Astrocyte of the spinal cord (primary cell): ENCODE data around the gene PDCD7.
"Not testable (repeated sequence)": the region's sequence is repeated elsewhere in the genome, so short reads cannot be mapped to it uniquely, and the experiment has no call there.

Experiments used
- DNase-seq: peaks from one replicate; pipeline ENCODE4 v3.0.0; 2011; ENCODE audit warnings: low read depth, low spot score
- H3K4me3 ChIP-seq: 2 replicates; pipeline ENCODE4 v1.5.1; 2011; ENCODE audit warnings: low read depth, mild to moderate bottlenecking, low read length, moderate library complexity
- in situ Hi-C: cut with HindIII; loops from 2 replicates; pipeline ENCODE4 v1.10.0; 2017; ENCODE audit warnings: low sequenced_read_pairs
- TF ChIP-seq, protein P1 (sequence below): IDR thresholded peaks from 2 replicates; pipeline ENCODE4 v1.5.1; 2012; ENCODE audit warnings: low read depth, mild to moderate bottlenecking, low read length, inconsistent platforms

The PDCD7 gene, protein sequence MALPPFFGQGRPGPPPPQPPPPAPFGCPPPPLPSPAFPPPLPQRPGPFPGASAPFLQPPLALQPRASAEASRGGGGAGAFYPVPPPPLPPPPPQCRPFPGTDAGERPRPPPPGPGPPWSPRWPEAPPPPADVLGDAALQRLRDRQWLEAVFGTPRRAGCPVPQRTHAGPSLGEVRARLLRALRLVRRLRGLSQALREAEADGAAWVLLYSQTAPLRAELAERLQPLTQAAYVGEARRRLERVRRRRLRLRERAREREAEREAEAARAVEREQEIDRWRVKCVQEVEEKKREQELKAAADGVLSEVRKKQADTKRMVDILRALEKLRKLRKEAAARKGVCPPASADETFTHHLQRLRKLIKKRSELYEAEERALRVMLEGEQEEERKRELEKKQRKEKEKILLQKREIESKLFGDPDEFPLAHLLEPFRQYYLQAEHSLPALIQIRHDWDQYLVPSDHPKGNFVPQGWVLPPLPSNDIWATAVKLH

DNA sequence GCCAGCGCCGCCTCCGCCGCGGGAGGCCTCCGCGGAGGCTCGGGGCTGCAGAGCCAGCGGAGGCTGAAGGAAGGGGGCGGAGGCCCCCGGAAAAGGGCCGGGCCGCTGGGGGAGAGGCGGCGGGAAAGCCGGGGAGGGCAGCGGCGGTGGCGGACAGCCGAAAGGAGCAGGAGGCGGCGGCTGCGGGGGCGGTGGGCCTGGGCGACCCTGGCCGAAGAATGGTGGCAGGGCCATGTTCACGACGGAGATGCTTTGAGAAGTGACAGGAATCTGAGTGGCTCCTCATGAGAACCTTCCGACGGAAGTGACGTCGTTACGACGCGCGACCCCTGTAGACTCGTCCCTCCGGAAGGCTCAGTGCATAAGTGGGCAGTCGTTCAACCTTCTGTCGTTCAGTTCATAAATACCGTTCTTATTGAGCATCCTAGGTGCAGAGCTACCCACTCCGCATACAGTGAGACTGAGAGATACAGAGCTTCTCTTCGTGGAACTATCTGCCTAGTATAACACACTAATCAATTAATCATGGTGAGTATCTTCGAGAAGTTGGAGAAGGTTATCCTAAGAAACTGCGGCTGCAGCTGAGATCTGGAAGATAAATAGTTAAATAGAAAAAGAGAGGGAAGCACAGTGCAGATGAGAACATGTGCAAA, at the start of gene PDCD7:
Gene PDCD7, minus strand, starts transcription at position 261 of the 653 bp plus-strand sequence. Its CDS starts 27 bp downstream, at position 234.
- peak within 1 kb of the TSS; percentile 55 for H3K4me3 ChIP-seq
- TF ChIP-seq, protein P1, sequence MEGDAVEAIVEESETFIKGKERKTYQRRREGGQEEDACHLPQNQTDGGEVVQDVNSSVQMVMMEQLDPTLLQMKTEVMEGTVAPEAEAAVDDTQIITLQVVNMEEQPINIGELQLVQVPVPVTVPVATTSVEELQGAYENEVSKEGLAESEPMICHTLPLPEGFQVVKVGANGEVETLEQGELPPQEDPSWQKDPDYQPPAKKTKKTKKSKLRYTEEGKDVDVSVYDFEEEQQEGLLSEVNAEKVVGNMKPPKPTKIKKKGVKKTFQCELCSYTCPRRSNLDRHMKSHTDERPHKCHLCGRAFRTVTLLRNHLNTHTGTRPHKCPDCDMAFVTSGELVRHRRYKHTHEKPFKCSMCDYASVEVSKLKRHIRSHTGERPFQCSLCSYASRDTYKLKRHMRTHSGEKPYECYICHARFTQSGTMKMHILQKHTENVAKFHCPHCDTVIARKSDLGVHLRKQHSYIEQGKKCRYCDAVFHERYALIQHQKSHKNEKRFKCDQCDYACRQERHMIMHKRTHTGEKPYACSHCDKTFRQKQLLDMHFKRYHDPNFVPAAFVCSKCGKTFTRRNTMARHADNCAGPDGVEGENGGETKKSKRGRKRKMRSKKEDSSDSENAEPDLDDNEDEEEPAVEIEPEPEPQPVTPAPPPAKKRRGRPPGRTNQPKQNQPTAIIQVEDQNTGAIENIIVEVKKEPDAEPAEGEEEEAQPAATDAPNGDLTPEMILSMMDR: no peak
- peak; percentile 92 for DNase-seq
- in situ Hi-C loops: no loop called here

DNA sequence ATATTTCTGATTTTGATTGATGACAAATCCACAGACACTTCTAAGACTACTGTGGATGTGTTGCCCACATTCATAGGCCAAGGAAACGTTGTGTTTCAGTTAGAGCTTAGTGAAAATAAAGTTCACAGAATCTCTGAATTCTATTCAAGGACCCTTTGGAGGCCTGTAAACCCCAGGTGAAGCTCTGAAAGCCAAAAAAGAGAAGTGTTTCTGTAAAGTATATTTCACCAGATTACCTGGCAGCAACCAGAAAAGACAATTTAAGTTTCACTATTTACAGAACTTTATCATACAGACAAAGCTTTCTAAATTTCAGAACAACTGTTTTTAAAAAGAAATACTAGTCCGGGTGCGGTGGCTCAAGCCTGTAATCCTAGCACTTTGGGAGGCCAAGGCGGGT, 48.9 kb upstream of the PDCD7 start:
- no peak overlapping the region for H3K4me3 ChIP-seq

DNA sequence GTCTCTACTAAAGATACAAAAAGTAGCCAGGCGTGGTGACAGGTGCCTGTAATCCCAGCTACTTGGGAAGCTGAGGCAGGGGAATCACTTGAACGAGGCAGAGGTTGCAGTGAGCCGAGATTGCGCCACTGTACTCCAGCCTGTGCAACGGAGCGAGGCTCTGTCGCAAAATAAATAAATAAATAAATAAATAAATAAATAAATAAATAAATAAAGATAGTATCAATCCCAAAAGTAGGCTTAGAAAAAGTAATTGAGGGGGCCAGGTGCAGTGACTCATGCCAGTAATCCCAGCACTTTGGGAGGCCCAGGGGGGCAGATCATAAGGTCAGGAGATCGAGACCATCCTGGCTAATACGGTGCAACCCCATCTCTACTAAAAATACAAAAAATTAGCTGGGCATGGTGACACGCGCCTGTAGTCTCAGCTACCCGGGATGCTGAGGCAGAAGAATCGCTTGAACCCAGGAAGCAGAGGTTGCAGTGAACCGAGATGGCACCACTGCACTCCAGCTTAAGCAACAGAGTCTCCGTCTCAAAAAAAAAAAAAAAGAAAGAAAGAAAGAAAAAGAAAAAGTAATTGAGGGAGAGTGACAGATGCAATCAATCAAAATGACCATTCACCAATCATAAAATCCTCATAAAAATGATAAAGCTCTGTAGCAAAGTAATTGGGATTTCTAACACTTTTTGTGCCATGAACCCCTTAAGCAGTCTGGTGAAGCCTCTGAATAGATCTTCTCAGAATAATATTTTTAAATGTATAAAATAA, 48.2 kb upstream of the PDCD7 start:
- H3K4me3 ChIP-seq, DNase-seq, in situ Hi-C loops: not testable (repeated sequence)

More for the DNA sequence above, 48.9 kb upstream of the PDCD7 start:
- TF ChIP-seq, protein P1: no peak
- DNase-seq: no peak
- in situ Hi-C loops: no loop called here

DNA sequence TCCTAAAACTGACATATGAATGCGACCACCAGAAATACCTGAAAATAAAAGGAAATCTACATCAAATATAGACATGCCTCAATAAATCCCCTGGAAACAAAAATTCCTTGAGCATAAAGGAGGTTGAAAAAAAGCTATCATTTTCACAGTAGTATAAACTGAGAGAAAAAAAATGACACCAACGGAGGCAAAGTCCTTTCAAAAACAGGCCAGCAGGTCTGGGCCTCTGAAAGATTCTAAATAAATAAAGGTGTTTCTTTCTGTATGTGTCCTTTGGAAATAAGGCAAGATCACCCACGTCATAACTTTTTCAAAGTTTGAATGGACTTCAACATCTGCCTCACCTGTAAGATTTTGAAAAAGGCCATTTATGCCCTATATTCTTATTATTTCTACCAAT, 46.6 kb upstream of the PDCD7 start:
- no peak overlapping the region for H3K4me3 ChIP-seq
- TF ChIP-seq, protein P1: no peak
- in situ Hi-C loops: no loop called here
- no peak for DNase-seq

DNA sequence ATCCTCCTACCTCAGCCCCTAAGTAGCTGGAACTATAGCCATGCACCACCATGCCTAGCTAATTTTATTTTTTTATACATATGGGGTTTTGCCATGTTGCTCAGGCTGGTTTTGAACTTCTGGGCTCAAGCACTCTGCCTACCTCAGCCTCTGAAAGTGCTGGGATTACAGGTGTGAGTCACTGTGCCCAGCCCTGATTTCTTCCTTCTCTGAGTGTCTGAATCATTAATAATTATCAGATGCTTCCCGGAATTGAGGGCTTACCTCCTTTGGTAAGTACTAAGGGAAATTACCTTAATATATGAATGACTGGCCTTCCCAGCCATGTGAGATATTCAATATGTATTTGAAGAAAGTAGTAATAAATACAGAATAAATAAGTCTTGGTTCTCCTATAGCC, 44.3 kb upstream of the PDCD7 start:
- no peak for DNase-seq
- in situ Hi-C loops: no loop called here
- H3K4me3 ChIP-seq: no peak overlapping the region
- TF ChIP-seq, protein P1: no peak

DNA sequence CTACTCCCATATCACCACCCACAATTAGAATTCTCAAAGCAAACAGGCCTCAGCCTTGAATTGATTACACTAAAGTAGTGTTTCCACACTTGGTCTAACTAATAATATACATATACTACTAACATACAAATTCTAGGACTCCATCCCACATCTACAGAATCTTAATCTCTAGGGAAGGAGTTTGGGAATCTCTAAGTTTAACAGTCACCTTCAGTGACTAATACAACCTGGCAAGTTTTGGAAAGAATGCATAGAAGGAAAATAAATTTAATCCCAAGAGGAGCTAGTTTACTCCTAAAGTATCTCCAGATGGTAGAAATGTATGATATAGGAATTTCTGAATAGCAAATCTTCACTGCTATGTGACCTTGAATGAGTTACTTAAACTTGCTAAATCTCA, 42.4 kb upstream of the PDCD7 start:
- in situ Hi-C loops: no loop called here
- DNase-seq: no peak
- TF ChIP-seq, protein P1: no peak
- H3K4me3 ChIP-seq: no peak overlapping the region

DNA sequence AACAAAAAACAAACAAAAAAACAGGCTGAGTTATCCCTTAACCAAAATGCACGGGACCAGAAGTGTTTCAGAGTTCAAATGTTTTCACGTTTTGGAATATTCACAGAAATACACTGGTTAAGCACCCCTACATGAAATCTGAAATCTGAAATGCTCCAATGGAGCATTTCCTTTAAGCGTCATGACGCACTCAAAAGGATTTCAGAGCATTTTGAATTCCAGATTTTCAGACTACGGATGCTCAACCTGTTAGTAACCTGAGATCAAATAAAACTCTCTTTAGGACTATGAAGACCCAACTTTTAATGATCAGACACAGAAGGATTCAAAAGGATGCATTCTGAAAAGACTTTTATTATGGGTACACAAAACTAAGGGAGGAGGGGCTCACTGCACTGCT, 41.9 kb upstream of the PDCD7 start:
- TF ChIP-seq, protein P1: no peak
- H3K4me3 ChIP-seq: no peak overlapping the region
- in situ Hi-C loops: no loop called here
- DNase-seq: no peak
